Upper lobe of right lung (tissue), 1 donor: ENCODE measurements around the gene ARFGEF3. TPM values are rescaled to one million over a fixed set of nuclear protein-coding genes. Genes with fewer than 3 reads are reported as not detected.

ENCODE experiments used
- ATAC-seq: fragments of 200-7000 bp; cut with Tn5 transposase; one replicate; pipeline ENCODE4 v1.9.1; 2020; ENCODE audit warnings: mild to moderate bottlenecking, moderate library complexity
- DNase-seq: peaks from one replicate; pipeline ENCODE4 v3.0.0-alpha.2; 2020
- H3K27ac ChIP-seq: fragments of 200-600 bp; one replicate; pipeline ENCODE4 v1.8.0; 2022
- H3K27me3 ChIP-seq: fragments of 200-600 bp; one replicate; pipeline ENCODE4 v1.8.0; 2022; ENCODE audit warnings: mild to moderate bottlenecking
- H3K36me3 ChIP-seq: fragments of 200-600 bp; one replicate; pipeline ENCODE4 v1.8.0; 2022
- H3K4me1 ChIP-seq: fragments of 200-600 bp; one replicate; pipeline ENCODE4 v1.8.0; 2022
- H3K4me3 ChIP-seq: fragments of 200-600 bp; one replicate; pipeline ENCODE4 v1.8.0; 2022; ENCODE audit warnings: mild to moderate bottlenecking
- H3K9me3 ChIP-seq: fragments of 200-600 bp; one replicate; pipeline ENCODE4 v1.8.0; 2022
- CTCF ChIP-seq: fragments of 200-600 bp; IDR thresholded peaks from one replicate; pipeline ENCODE4 v1.8.0; 2022; ENCODE audit warnings: antibody characterized with exemption
- intact Hi-C: fragments of 100-400 bp; cut with DNase I; formaldehyde crosslinking; loops from one replicate; pipeline ENCODE4 v1.11.0; 2022
- total RNA-seq: library from RNA; stranded (reverse); fragmentation: NEBNext Ultra II Directional; extraction: Animal tissue kit (Norgen Biotek cat#: 25700); gene quantifications from one replicate; pipeline ENCODE4 v1.2.1, GENCODE V29; 2021
- donor health status: DM: no; HTN: yes; CAD: no; lungs with severe emphysema.

The ARFGEF3 gene
- total RNA-seq, 1 donor from 2014 or later = 27.2 TPM

GRCh38 chr6:138258197-138258596 is 96.5 kb downstream of the ARFGEF3 start:
- Histone ChIP-seq H3K4me3 (no peak overlapping the region), H3K9me3 (no peaks in the 10 kb centered on the region), H3K36me3 (peaks cover 8% of the 10 kb centered on the region), H3K27me3 (no peaks in the 10 kb centered on the region), H3K4me1 (no peaks in the 10 kb centered on the region), H3K27ac (no peak overlapping the region)
- ATAC-seq (no peak), DNase-seq (no peak)
- intact Hi-C loops = no loop called here
- no peak for TF ChIP-seq CTCF

GRCh38 chr6:138258991-138259390 is 97.3 kb downstream of the ARFGEF3 start:
- ATAC-seq (peak; percentile 85), DNase-seq (no peak)
- H3K27ac ChIP-seq = peak overlapping the region; percentile 60
- H3K27me3 ChIP-seq = no peaks in the 10 kb centered on the region
- peaks cover 8% of the 10 kb centered on the region for H3K36me3 ChIP-seq
- no peaks in the 10 kb centered on the region for H3K9me3 ChIP-seq
- TF ChIP-seq CTCF = no peak
- H3K4me3 ChIP-seq = no peak overlapping the region
- intact Hi-C loops = no loop called here
- H3K4me1 ChIP-seq = no peaks in the 10 kb centered on the region

GRCh38 chr6:138261116-138261780 is 99.5 kb downstream of the ARFGEF3 start:
- Histone ChIP-seq H3K4me1 (no peaks in the 10 kb centered on the region), H3K27me3 (no peaks in the 10 kb centered on the region), H3K4me3 (no peak overlapping the region), H3K27ac (no peak overlapping the region), H3K9me3 (no peaks in the 10 kb centered on the region), H3K36me3 (peaks cover 8% of the 10 kb centered on the region)
- intact Hi-C loops = no loop called here
- TF ChIP-seq CTCF = no peak
- DNase-seq (no peak), ATAC-seq (no peak)

- ATAC-seq (no peak), DNase-seq (no peak)
- no peak for TF ChIP-seq CTCF
- no peaks in the 10 kb centered on the region for H3K9me3 ChIP-seq
- H3K4me3 ChIP-seq = no peak overlapping the region
- H3K4me1 ChIP-seq = no peaks in the 10 kb centered on the region
- H3K27ac ChIP-seq = no peak overlapping the region
- no peaks in the 10 kb centered on the region for H3K27me3 ChIP-seq
- intact Hi-C loops = no loop called here
- H3K36me3 ChIP-seq = peaks cover 8% of the 10 kb centered on the region
Measured at GRCh38 chr6:138263963-138264362, 102.2 kb downstream of the ARFGEF3 start.

- no peaks in the 10 kb centered on the region for H3K9me3 ChIP-seq
- TF ChIP-seq CTCF = no peak
- H3K36me3 ChIP-seq = peaks cover 8% of the 10 kb centered on the region
- H3K27ac ChIP-seq = no peak overlapping the region
- ATAC-seq (no peak), DNase-seq (no peak)
- no peaks in the 10 kb centered on the region for H3K4me1 ChIP-seq
- H3K4me3 ChIP-seq = no peak overlapping the region
- intact Hi-C loops = no loop called here
- H3K27me3 ChIP-seq = no peaks in the 10 kb centered on the region
Measured at GRCh38 chr6:138264372-138264880, 102.7 kb downstream of the ARFGEF3 start.
